Nephron (organoid): ENCODE measurements around the gene TJP3.

Experiments
- H3K27ac Mint-ChIP-seq, 3 experiments: 2 replicates each; pipeline ENCODE4 v1.8.0; 2020; ENCODE audit warnings: mixed read lengths in 3 of 3, mild to moderate bottlenecking in 2 of 3, moderate library complexity in 1 of 3
- H3K27me3 Mint-ChIP-seq: 2 replicates; pipeline ENCODE4 v1.8.0; 2021; ENCODE audit warnings: low read depth, mild to moderate bottlenecking, moderate library complexity, mixed read lengths
- H3K36me3 Mint-ChIP-seq: 2 replicates; pipeline ENCODE4 v1.8.0; 2020; ENCODE audit warnings: low read depth, mixed read lengths
- H3K4me1 Mint-ChIP-seq: 2 replicates; pipeline ENCODE4 v1.8.0; 2020; ENCODE audit warnings: mixed read lengths
- H3K4me3 Mint-ChIP-seq, 3 experiments: 2 replicates each; pipeline ENCODE4 v1.8.0; 2020; ENCODE audit warnings: mild to moderate bottlenecking in 3 of 3, mixed read lengths in 3 of 3, moderate library complexity in 2 of 3
- H3K9me3 Mint-ChIP-seq: 2 replicates; pipeline ENCODE4 v1.8.0; 2020; ENCODE audit warnings: mixed read lengths
- CTCF ChIP-seq, 3 experiments: fragments of 200-600 bp; sonication (generic); IDR thresholded peaks; one replicate each; pipeline ENCODE4 v1.5.0; 2021; ENCODE audit warnings: antibody characterized with exemption in 3 of 3; ENCODE audit not compliant: unreplicated experiment in 3 of 3

TJP3 gene

GRCh38 chr19:3730457-3730958, 22.3 kb downstream of the TJP3 start:
- H3K36me3 Mint-ChIP-seq, result no peaks in the 10 kb centered on the region
- TF ChIP-seq CTCF (IDR thresholded peaks at IDR 0.05; ENCODE audit: unreplicated experiment in 3 of 3), result no peak
- H3K27me3 Mint-ChIP-seq, result peaks cover 24% of the 10 kb centered on the region
- no peaks in the 10 kb centered on the region for H3K4me1 Mint-ChIP-seq
- no peaks in the 10 kb centered on the region for H3K9me3 Mint-ChIP-seq
- H3K27ac Mint-ChIP-seq, result no peak overlapping the region
- no peak overlapping the region for H3K4me3 Mint-ChIP-seq

- H3K36me3 Mint-ChIP-seq, result no peaks in the 10 kb centered on the region
- H3K27me3 Mint-ChIP-seq, result peaks cover 20% of the 10 kb centered on the region
- H3K27ac Mint-ChIP-seq, result no peak overlapping the region
- H3K9me3 Mint-ChIP-seq, result no peaks in the 10 kb centered on the region
- TF ChIP-seq CTCF (IDR thresholded peaks at IDR 0.05; ENCODE audit: unreplicated experiment in 3 of 3), result no peak
- H3K4me1 Mint-ChIP-seq, result no peaks in the 10 kb centered on the region
- no peak overlapping the region for H3K4me3 Mint-ChIP-seq
Measured at GRCh38 chr19:3732108-3732507, 23.9 kb downstream of the TJP3 start.

- Mint-ChIP-seq H3K36me3 (no peaks in the 10 kb centered on the region), H3K27ac (no peak overlapping the region), H3K4me3 (no peak overlapping the region), H3K9me3 (no peaks in the 10 kb centered on the region), H3K4me1 (no peaks in the 10 kb centered on the region), H3K27me3 (peaks cover 25% of the 10 kb centered on the region)
- no peak for TF ChIP-seq CTCF (IDR thresholded peaks at IDR 0.05; ENCODE audit: unreplicated experiment in 3 of 3)
Measured at GRCh38 chr19:3733549-3734309, 25.5 kb downstream of the TJP3 start.

GRCh38 chr19:3734310-3734600, 26.1 kb downstream of the TJP3 start:
- peaks cover 29% of the 10 kb centered on the region for H3K27me3 Mint-ChIP-seq
- TF ChIP-seq CTCF (IDR thresholded peaks at IDR 0.05; ENCODE audit: unreplicated experiment in 3 of 3), result no peak
- no peaks in the 10 kb centered on the region for H3K36me3 Mint-ChIP-seq
- no peak overlapping the region for H3K4me3 Mint-ChIP-seq
- H3K27ac Mint-ChIP-seq, result no peak overlapping the region
- no peaks in the 10 kb centered on the region for H3K4me1 Mint-ChIP-seq
- H3K9me3 Mint-ChIP-seq, result no peaks in the 10 kb centered on the region

GRCh38 chr19:3736106-3736724, 28.0 kb downstream of the TJP3 start:
- no peaks in the 10 kb centered on the region for H3K4me1 Mint-ChIP-seq
- TF ChIP-seq CTCF (IDR thresholded peaks at IDR 0.05; ENCODE audit: unreplicated experiment in 3 of 3), result no peak
- no peaks in the 10 kb centered on the region for H3K9me3 Mint-ChIP-seq
- H3K4me3 Mint-ChIP-seq, result no peak overlapping the region
- no peak overlapping the region for H3K27ac Mint-ChIP-seq
- no peaks in the 10 kb centered on the region for H3K36me3 Mint-ChIP-seq
- peaks cover 26% of the 10 kb centered on the region for H3K27me3 Mint-ChIP-seq
